Liver (tissue), 9 donors: ENCODE data around the gene TMEFF1. TPM values are rescaled to one million over a fixed set of nuclear protein-coding genes. Genes with fewer than 3 reads are reported as not detected.

Source experiments
- DNase-seq: peaks from one replicate; pipeline ENCODE4 v3.0.0-alpha.2; 2017; ENCODE audit warnings: low spot score
- H3K27ac ChIP-seq, 2 donors: one replicate each; pipeline ENCODE4 v1.7.0; 2013; ENCODE audit warnings: inconsistent platforms in 2 of 2, low read length in 2 of 2, control low read depth in 1 of 2, low read depth in 1 of 2, mild to moderate bottlenecking in 1 of 2
- H3K27me3 ChIP-seq, 4 donors: one replicate each; pipeline versions ENCODE4 v1.6.1 to v1.7.0; 2013; ENCODE audit warnings: low read length in 3 of 4, inconsistent platforms in 1 of 4, mild to moderate bottlenecking in 1 of 4, moderate library complexity in 1 of 4; ENCODE audit not compliant: control insufficient read depth in 4 of 4, insufficient read depth in 4 of 4
- H3K36me3 ChIP-seq, 4 donors: one replicate each; pipeline versions ENCODE4 v1.6.1 to v1.7.0; 2013; ENCODE audit warnings: low read length in 3 of 4, mild to moderate bottlenecking in 3 of 4, low read depth in 1 of 4, moderate library complexity in 1 of 4; ENCODE audit not compliant: control insufficient read depth in 4 of 4, insufficient read depth in 3 of 4
- H3K4me1 ChIP-seq, 4 donors: one replicate each; pipeline versions ENCODE4 v1.6.1 to v1.7.0; 2013; ENCODE audit warnings: low read length in 3 of 4, mild to moderate bottlenecking in 3 of 4, moderate library complexity in 1 of 4; ENCODE audit not compliant: control insufficient read depth in 4 of 4, insufficient read depth in 4 of 4
- H3K4me3 ChIP-seq, 3 donors: one replicate each; pipeline versions ENCODE4 v1.6.1 to v1.7.0; 2013; ENCODE audit warnings: low read length in 3 of 3, control low read depth in 1 of 3, low read depth in 1 of 3, mild to moderate bottlenecking in 1 of 3
- H3K9ac ChIP-seq, 2 donors: one replicate each; pipeline ENCODE4 v1.7.0; 2013; ENCODE audit warnings: low read length in 2 of 2, mild to moderate bottlenecking in 2 of 2, moderate library complexity in 2 of 2, control low read depth in 1 of 2, low read depth in 1 of 2
- H3K9me3 ChIP-seq, 4 donors: one replicate each; pipeline versions ENCODE4 v1.6.1 to v1.7.0; 2013; ENCODE audit warnings: low read length in 3 of 4; ENCODE audit not compliant: control insufficient read depth in 4 of 4
- EGR1 ChIP-seq, 2 donors: IDR thresholded peaks; 2 replicates each; pipeline ENCODE4 v1.6.1; 2016 to 2018; ENCODE audit warnings: antibody characterized with exemption in 2 of 2, low read depth in 2 of 2
- FOXA1 ChIP-seq: IDR thresholded peaks from 2 replicates; pipeline ENCODE4 v1.6.1; 2016; ENCODE audit warnings: antibody characterized with exemption
- FOXA2 ChIP-seq: IDR thresholded peaks from 2 replicates; pipeline ENCODE4 v1.6.1; 2016; ENCODE audit warnings: antibody characterized with exemption
- GABPA ChIP-seq, 2 donors: IDR thresholded peaks in 1 of 2; conservative IDR thresholded peaks in 1 of 2; 2 replicates each; pipeline ENCODE4 v1.6.1; 2016; ENCODE audit warnings: antibody characterized with exemption in 2 of 2, mild to moderate bottlenecking in 1 of 2, moderate library complexity in 1 of 2
- HNF4A ChIP-seq, 2 donors: conservative IDR thresholded peaks; 2 replicates each; pipeline ENCODE4 v1.6.1; 2016; ENCODE audit warnings: antibody characterized with exemption in 2 of 2, mild to moderate bottlenecking in 2 of 2
- HNF4G ChIP-seq: IDR thresholded peaks from 2 replicates; pipeline ENCODE4 v1.6.1; 2016; ENCODE audit warnings: antibody characterized with exemption
- JUND ChIP-seq, 2 donors: IDR thresholded peaks; 2 replicates each; pipeline ENCODE4 v1.6.1; 2016; ENCODE audit warnings: antibody characterized with exemption in 2 of 2
- NR2F2 ChIP-seq: IDR thresholded peaks from 2 replicates; pipeline ENCODE4 v1.6.1; 2016; ENCODE audit warnings: antibody characterized with exemption
- RAD21 ChIP-seq, 2 donors: IDR thresholded peaks; 2 replicates each; pipeline ENCODE4 v1.6.1; 2016; ENCODE audit warnings: antibody characterized with exemption in 2 of 2, mild to moderate bottlenecking in 2 of 2
- RXRA ChIP-seq, 2 donors: IDR thresholded peaks; 2 replicates each; pipeline ENCODE4 v1.6.1; 2017 to 2018; ENCODE audit warnings: antibody characterized with exemption in 2 of 2, mild to moderate bottlenecking in 1 of 2
- SP1 ChIP-seq: IDR thresholded peaks from 2 replicates; pipeline ENCODE4 v1.6.1; 2018; ENCODE audit warnings: antibody characterized with exemption, mild to moderate bottlenecking
- TAF1 ChIP-seq: conservative IDR thresholded peaks from 2 replicates; pipeline ENCODE4 v1.6.1; 2016; ENCODE audit warnings: antibody characterized with exemption, mild to moderate bottlenecking
- YY1 ChIP-seq: IDR thresholded peaks from 2 replicates; pipeline ENCODE4 v1.6.1; 2016; ENCODE audit warnings: antibody characterized with exemption, mild to moderate bottlenecking
- WGBS: extraction: QIAGEN DNeasy Blood & Tissue Kit; methylation state at CpG from one replicate; pipeline ENCODE4 v1.1.7; 2013; 5-methylcytosine and 5-hydroxymethylcytosine counted together
- polyA plus RNA-seq, 2 donors: library from polyadenylated mRNA; stranded (reverse) in 1 of 2; unstranded in 1 of 2; fragments of 200-250 nt in 1 of 2; fragments of >200 nt in 1 of 2; fragmentation: Nextera tagmentation in 1 of 2; extraction: Ambion mirVana in 1 of 2; gene quantifications; one replicate each; pipeline versions ENCODE4 v1.2.1 to v1.2.3, GENCODE V29; 2013 to 2015
- total RNA-seq, 2 donors: library from RNA; depleted of rRNA; stranded (reverse); fragments of >200 nt; gene quantifications; one replicate each; pipeline ENCODE4 v1.2.3, GENCODE V29; 2014
- TF ChIP-seq, protein P1 (sequence below): IDR thresholded peaks from 2 replicates; pipeline ENCODE4 v1.6.1; 2016; ENCODE audit warnings: antibody characterized with exemption, mild to moderate bottlenecking
- TF ChIP-seq, protein P2 (sequence below): IDR thresholded peaks from 2 replicates; pipeline ENCODE4 v1.6.1; 2016; ENCODE audit warnings: antibody characterized with exemption
- TF ChIP-seq, protein P3 (sequence below): fragments of 150-350 bp; IDR thresholded peaks from 2 replicates; pipeline ENCODE4 v1.5.1; 2017; ENCODE audit warnings: improper control_type of control experiment, low read depth, low read length; ENCODE audit not compliant: missing input control
- TF ChIP-seq, protein P4 (sequence below): IDR thresholded peaks from 2 replicates; pipeline ENCODE4 v1.6.1; 2016; ENCODE audit warnings: antibody characterized with exemption
- TF ChIP-seq, protein P5 (sequence below): IDR thresholded peaks from 2 replicates; pipeline ENCODE4 v1.6.1; 2016; ENCODE audit warnings: antibody characterized with exemption
- donor health status: healthy.
- donor health status: healthy.
- donor health status: healthy.
- donor health status: healthy.
- donor health status: healthy.

The TMEFF1 gene
- total and polyA plus RNA-seq, 4 donors: not detected

DNA sequence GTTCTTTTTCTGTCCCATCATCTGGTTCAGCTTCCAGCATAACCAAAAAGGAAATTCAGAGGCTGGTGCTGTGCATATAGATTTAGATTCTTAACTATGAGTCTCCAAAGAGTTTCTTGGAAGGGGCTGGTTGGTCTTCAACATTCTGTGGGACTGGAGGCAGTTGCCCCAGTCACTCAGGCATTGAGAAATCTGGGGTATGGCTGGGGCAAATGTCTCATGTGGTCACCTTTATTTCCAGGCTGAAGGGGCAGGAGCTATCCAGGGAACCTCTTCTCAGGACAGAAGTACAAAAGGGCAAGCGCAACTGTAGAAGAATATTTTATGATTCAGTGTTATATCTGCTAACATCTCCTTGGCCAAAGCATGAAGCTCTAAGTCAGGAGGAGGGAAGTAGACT, 15.4 kb upstream of the TMEFF1 start:
- no peaks in the 10 kb centered on the region for H3K4me1 ChIP-seq
- 97% methylated on average over 1 of the region's 1 CpG for WGBS
- no peak overlapping the region for H3K4me3 ChIP-seq
- no peaks in the 10 kb centered on the region for H3K9me3 ChIP-seq
- H3K27ac ChIP-seq: no peak overlapping the region
- TF ChIP-seq FOXA2 (no peak), TAF1 (no peak), HNF4G (no peak), RXRA (IDR thresholded peaks at IDR 0.05) (no peak), RAD21 (IDR thresholded peaks at IDR 0.05) (no peak), NR2F2 (no peak), HNF4A (conservative IDR thresholded peaks at IDR 0.05) (no peak), EGR1 (IDR thresholded peaks at IDR 0.05; ENCODE audit: low read depth in 2 of 2) (no peak), GABPA (IDR thresholded peaks at IDR 0.05 in 1 of 2, conservative IDR thresholded peaks at IDR 0.05 in 1 of 2) (no peak), FOXA1 (no peak), JUND (IDR thresholded peaks at IDR 0.05) (no peak), SP1 (no peak), YY1 (no peak)
- TF ChIP-seq, protein P1, sequence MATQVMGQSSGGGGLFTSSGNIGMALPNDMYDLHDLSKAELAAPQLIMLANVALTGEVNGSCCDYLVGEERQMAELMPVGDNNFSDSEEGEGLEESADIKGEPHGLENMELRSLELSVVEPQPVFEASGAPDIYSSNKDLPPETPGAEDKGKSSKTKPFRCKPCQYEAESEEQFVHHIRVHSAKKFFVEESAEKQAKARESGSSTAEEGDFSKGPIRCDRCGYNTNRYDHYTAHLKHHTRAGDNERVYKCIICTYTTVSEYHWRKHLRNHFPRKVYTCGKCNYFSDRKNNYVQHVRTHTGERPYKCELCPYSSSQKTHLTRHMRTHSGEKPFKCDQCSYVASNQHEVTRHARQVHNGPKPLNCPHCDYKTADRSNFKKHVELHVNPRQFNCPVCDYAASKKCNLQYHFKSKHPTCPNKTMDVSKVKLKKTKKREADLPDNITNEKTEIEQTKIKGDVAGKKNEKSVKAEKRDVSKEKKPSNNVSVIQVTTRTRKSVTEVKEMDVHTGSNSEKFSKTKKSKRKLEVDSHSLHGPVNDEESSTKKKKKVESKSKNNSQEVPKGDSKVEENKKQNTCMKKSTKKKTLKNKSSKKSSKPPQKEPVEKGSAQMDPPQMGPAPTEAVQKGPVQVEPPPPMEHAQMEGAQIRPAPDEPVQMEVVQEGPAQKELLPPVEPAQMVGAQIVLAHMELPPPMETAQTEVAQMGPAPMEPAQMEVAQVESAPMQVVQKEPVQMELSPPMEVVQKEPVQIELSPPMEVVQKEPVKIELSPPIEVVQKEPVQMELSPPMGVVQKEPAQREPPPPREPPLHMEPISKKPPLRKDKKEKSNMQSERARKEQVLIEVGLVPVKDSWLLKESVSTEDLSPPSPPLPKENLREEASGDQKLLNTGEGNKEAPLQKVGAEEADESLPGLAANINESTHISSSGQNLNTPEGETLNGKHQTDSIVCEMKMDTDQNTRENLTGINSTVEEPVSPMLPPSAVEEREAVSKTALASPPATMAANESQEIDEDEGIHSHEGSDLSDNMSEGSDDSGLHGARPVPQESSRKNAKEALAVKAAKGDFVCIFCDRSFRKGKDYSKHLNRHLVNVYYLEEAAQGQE: no peak
- TF ChIP-seq, protein P2, sequence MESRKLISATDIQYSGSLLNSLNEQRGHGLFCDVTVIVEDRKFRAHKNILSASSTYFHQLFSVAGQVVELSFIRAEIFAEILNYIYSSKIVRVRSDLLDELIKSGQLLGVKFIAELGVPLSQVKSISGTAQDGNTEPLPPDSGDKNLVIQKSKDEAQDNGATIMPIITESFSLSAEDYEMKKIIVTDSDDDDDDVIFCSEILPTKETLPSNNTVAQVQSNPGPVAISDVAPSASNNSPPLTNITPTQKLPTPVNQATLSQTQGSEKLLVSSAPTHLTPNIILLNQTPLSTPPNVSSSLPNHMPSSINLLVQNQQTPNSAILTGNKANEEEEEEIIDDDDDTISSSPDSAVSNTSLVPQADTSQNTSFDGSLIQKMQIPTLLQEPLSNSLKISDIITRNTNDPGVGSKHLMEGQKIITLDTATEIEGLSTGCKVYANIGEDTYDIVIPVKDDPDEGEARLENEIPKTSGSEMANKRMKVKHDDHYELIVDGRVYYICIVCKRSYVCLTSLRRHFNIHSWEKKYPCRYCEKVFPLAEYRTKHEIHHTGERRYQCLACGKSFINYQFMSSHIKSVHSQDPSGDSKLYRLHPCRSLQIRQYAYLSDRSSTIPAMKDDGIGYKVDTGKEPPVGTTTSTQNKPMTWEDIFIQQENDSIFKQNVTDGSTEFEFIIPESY: no peak
- TF ChIP-seq, protein P3, sequence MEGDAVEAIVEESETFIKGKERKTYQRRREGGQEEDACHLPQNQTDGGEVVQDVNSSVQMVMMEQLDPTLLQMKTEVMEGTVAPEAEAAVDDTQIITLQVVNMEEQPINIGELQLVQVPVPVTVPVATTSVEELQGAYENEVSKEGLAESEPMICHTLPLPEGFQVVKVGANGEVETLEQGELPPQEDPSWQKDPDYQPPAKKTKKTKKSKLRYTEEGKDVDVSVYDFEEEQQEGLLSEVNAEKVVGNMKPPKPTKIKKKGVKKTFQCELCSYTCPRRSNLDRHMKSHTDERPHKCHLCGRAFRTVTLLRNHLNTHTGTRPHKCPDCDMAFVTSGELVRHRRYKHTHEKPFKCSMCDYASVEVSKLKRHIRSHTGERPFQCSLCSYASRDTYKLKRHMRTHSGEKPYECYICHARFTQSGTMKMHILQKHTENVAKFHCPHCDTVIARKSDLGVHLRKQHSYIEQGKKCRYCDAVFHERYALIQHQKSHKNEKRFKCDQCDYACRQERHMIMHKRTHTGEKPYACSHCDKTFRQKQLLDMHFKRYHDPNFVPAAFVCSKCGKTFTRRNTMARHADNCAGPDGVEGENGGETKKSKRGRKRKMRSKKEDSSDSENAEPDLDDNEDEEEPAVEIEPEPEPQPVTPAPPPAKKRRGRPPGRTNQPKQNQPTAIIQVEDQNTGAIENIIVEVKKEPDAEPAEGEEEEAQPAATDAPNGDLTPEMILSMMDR: no peak
- TF ChIP-seq, protein P4, sequence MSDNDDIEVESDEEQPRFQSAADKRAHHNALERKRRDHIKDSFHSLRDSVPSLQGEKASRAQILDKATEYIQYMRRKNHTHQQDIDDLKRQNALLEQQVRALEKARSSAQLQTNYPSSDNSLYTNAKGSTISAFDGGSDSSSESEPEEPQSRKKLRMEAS: no peak
- TF ChIP-seq, protein P5, sequence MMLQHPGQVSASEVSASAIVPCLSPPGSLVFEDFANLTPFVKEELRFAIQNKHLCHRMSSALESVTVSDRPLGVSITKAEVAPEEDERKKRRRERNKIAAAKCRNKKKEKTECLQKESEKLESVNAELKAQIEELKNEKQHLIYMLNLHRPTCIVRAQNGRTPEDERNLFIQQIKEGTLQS: no peak
- peaks cover 0 to 4% (median 0%) of the 10 kb centered on the region in 4 donors for H3K36me3 ChIP-seq
- H3K9ac ChIP-seq: no peak overlapping the region
- DNase-seq: no peak
- H3K27me3 ChIP-seq: no peaks in the 10 kb centered on the region
